Stimulated activated CD4-positive, alpha-beta T cell treated with anti-CD3 and anti-CD28 coated beads, TNF-alpha, amount 100 ng/mL, for 1 hour (primary cell): ENCODE data around the gene TRNT1.
A peak's percentile ranks its signal among the peaks of the same experiment; 100 is the strongest.

ENCODE experiments used
- DNase-seq, 3 donors: peaks; one replicate each; pipeline ENCODE4 v3.0.0-alpha.2; 2020; ENCODE audit warnings: low read depth in 3 of 3, low spot score in 1 of 3

The TRNT1 gene

DNA sequence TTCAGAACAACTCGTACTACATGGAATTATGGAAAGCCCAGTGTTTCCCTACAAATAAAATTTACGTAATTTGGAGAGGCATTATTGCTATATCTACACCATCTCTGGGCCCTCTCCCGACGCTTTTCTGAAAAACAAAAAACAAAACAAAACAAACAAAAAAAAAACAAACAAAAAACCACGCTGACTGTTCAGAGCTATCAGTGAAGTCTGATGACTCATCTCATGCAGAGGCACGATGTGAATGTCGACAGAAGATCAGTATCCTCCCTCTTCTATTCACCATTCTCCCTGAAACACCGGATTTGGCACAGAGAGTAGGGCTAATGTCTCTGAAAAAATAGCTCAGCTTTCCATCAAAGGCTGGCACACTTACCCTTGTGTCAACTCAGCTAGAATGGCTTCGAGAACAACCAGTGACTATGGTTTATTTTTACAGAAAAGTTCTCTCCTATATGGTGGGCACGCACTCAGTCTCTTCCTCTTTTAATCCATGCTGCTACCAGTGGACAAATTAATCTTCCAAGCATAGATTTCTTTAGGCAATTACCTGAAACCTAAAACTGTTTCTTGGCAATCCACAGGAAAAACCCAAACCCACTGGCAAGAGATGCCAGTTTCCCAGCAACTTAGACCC lies 51.2 kb downstream of the TRNT1 start:
- no peak for DNase-seq

- no peak for DNase-seq
Observed at GRCh38 chr3:3178498-3179328, 52.0 kb downstream of the TRNT1 start.

- DNase-seq: peak; percentile 66 to 78 (median 74)
Observed at GRCh38 chr3:3179407-3180094, 52.8 kb downstream of the TRNT1 start, which contains the start of gene CRBN. TSS of gene CRBN (minus strand) at chr3:3179691. CDS start at chr3:3179687, 4 bp downstream.

- no peak for DNase-seq
Observed at GRCh38 chr3:3180456-3180855, 53.7 kb downstream of the TRNT1 start.

DNA sequence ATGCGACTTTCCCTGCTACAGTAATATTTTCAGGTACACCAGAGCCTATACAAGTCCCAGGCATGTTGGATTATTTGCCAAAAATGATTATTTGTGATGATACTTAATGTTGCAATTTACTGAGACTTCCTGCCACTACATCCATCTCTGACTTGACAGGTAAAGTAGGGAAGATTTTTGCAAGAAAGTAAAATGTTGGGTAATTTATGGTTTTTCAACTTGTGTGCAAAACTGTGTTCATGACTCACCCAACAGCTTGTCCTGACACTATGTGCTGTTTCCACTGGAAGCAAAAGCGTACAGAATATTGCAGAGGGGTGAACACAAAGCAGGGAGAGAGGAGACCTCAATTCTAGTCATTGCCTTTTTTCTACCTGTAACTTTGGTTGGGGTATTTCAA lies 58.1 kb downstream of the TRNT1 start:
- no peak for DNase-seq

DNA sequence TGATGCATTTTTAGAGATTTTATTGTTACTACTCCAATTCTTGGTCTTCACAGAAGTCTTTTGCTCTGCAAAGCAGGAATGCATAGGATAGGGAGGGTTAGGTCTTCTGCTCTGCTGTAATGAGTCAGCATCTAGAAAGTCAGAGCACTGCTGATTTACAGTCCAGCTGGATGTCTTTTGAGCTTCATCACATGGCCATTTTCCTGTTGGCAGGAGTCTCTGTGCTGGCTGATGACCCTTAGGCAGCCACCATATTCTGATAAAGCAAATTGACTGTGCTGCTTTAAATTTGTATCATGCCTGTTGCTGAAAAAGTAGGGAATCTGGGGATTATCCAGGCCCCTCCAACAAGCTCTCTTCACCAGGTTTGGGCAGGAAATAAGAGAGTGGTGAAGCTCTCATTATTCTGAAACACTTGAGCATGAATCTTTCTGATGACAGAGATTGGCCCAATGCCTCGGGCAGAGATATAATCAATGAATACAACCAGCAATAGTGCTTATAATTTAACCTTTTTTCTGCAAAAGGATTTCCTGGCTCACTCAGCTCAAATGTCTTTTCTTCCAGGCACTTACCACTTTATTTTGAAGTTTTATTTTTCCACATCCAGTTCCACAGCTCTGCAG lies 62.5 kb downstream of the TRNT1 start:
- DNase-seq: no peak

GRCh38 chr3:3189961-3190360 lies 63.2 kb downstream of the TRNT1 start:
- DNase-seq: no peak

DNA sequence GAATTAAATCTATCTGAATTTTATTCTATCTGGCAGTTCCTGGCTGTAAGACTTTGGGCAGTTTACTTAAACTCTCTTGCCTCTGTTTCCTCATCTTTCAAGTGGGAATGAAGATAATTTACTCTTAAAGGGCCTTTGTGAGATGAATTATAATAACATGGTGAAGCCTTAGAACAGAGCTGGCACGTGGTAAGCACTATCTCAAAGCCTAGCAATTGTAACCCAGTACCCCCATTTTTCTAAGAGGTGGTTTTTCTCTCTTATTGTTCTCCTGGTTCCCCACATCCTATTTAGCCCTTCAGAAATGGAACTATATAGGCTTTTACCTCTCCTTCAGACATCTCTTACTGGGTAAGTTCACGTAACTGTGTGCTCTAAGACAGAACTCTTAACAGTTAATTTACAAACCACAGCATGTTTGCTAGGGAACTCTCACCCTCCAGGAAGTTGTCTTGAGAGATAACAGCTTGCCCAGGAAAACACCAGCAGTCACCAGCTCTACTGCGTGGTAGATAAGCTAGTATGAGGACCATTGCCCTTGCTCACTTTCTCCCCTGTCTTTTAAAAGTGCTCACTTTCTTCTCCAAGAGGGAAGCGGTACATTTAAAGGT lies 65.0 kb downstream of the TRNT1 start:
- no peak for DNase-seq

DNA sequence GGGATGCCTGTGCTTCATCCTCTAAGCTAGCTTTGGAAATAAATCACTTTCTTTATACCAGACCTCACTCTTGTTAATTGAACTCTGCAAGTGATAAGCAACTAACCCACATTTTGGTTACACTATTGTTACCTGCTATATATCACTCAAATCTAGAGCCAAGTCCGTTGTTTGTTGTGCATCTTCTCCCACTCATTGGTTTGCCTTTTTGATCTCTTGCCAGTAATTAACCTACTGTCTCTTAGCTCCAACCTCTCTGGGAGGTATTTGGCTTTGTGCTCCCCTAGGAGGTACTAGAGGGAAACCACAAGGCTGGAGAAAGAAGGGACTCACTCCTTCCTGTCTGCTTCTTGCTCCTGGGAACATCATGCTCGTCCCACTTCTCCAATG lies 65.5 kb downstream of the TRNT1 start:
- DNase-seq: no peak

DNA sequence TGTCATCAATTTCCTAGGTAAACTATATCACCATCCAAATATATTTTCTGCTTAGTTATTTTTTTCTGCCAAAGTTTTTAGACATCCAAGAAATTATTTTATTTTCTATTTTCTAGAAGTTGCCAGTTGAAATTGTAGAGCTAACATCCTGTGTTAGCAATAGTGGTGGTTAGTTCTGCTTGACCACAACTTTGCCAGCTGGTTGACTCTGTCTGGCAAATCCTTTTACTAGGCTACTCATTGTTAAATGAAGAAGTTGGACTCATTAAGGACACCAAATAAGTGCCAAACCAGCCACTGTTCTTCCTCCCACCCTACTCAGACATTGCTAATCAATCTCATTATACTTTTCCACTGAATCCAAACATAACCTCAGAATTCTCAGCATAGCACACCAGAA lies 68.1 kb downstream of the TRNT1 start:
- no peak for DNase-seq

GRCh38 chr3:3196148-3196861 lies 69.6 kb downstream of the TRNT1 start:
- no peak for DNase-seq
